Neural crest cell (in vitro differentiated cells): ENCODE data around the gene SLC22A24. TPM values are rescaled to one million over a fixed set of nuclear protein-coding genes. Genes with fewer than 3 reads are reported as not detected.

Source experiments
- DNase-seq: peaks from one replicate; pipeline ENCODE4 v3.0.0; 2021; ENCODE audit warnings: low read depth, mixed read lengths, low spot score
- H3K27ac Mint-ChIP-seq: one replicate; pipeline ENCODE4 v1.8.0; 2021; ENCODE audit warnings: mild to moderate bottlenecking, mixed read lengths; ENCODE audit not compliant: unreplicated experiment
- H3K27me3 Mint-ChIP-seq: 2 replicates; pipeline ENCODE4 v1.8.0; 2021; ENCODE audit warnings: low read depth, mild to moderate bottlenecking, mixed read lengths
- H3K36me3 Mint-ChIP-seq: 2 replicates; pipeline ENCODE4 v1.8.0; 2021; ENCODE audit warnings: low read depth, mild to moderate bottlenecking, mixed read lengths
- H3K4me1 Mint-ChIP-seq: 2 replicates; pipeline ENCODE4 v1.8.0; 2021; ENCODE audit warnings: mixed read lengths
- H3K4me3 Mint-ChIP-seq: one replicate; pipeline ENCODE4 v1.8.0; 2021; ENCODE audit warnings: mild to moderate bottlenecking, mixed read lengths
- H3K9me3 Mint-ChIP-seq: 2 replicates; pipeline ENCODE4 v1.8.0; 2021; ENCODE audit warnings: mixed read lengths
- CTCF ChIP-seq: fragments of 200-600 bp; sonication (generic); conservative IDR thresholded peaks from 2 replicates; pipeline ENCODE4 v1.5.0; 2021; ENCODE audit warnings: antibody characterized with exemption, mild to moderate bottlenecking
- long read RNA-seq: library from polyadenylated mRNA; unstranded; transcript quantifications from one replicate; pipeline ENCODE4 v2.0.0, GENCODE V29; 2020
- total RNA-seq: library from RNA; stranded (reverse); gene quantifications from 2 replicates; pipeline ENCODE4 v1.2.1, GENCODE V29; 2021

The SLC22A24 gene
- not detected in 2 replicates for total RNA-seq
- long read RNA-seq = 0 reads

- Mint-ChIP-seq H3K9me3 (no peaks in the 10 kb centered on the region), H3K27ac (no peak within 1 kb of the TSS), H3K4me1 (no peaks in the 10 kb centered on the region), H3K4me3 (no peak within 1 kb of the TSS), H3K36me3 (no peaks in the 10 kb centered on the region), H3K27me3 (peaks cover 11% of the 10 kb centered on the region)
- TF ChIP-seq CTCF = no peak
- no peak for DNase-seq
Measured at GRCh38 chr11:63144121-63144520, at the start of gene SLC22A24. TSS of gene SLC22A24 (minus strand) at chr11:63144221. CDS start at chr11:63143779, 442 bp downstream.

- Mint-ChIP-seq H3K9me3 (no peaks in the 10 kb centered on the region), H3K27ac (no peak overlapping the region), H3K27me3 (peaks cover 5% of the 10 kb centered on the region), H3K4me3 (no peak overlapping the region), H3K4me1 (peaks cover 17% of the 10 kb centered on the region), H3K36me3 (no peaks in the 10 kb centered on the region)
- DNase-seq = no peak
- TF ChIP-seq CTCF = no peak
Measured at GRCh38 chr11:63180536-63180935, 36.5 kb upstream of the SLC22A24 start.

DNA sequence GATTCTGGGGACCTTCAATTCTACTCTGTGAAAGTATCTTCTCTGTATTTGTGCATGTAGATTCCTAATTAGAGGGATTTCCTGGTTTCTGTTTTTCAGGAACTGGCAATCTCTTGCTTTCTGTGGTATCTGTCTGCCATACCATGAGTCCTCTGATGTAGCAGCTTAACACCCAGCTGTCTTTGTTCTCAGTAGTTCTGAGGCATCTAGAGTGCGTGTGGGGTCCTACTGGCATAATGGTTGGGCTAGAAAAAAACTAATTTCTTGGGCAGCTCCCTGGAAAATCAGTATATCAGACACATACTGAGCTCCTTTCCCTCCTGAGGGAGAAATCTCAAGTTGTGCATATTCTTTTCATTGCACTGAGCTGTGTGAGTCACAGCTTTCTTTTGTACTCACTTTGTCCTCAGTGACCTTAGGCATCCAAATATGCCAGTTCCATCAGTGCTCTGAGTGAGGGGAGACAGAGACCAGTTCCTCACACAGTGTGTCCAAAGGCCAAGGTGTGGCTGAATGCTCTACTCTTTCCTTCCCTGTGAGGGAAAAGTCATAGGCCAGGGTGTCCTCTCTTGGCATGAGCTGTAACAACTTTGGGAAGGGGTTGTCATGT is 35.5 kb upstream of the SLC22A24 start:
- Mint-ChIP-seq H3K27me3 (peaks cover 5% of the 10 kb centered on the region), H3K4me1 (peaks cover 17% of the 10 kb centered on the region), H3K27ac (no peak overlapping the region), H3K36me3 (no peaks in the 10 kb centered on the region), H3K9me3 (no peaks in the 10 kb centered on the region), H3K4me3 (no peak overlapping the region)
- no peak for DNase-seq
- TF ChIP-seq CTCF = no peak

DNA sequence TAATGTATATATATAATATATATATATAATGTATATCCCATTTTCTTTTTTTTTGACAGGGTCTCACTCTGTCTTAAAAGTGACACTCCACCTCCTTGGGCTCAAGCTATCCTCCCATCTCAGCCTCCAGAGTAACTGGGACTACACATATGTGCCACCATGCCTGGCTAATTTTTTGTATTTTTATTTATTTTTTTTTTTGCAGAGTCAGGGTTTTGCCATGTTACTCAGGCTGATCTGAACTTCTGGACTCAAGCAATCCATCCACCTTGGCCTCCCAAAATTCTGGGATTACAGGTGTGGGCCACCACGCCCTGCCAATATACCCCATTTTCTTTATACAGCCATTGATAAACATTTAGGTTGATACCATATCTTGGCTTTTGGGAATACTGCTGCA is 33.9 kb upstream of the SLC22A24 start:
- H3K4me3 Mint-ChIP-seq = no peak overlapping the region
- DNase-seq = no peak
- H3K27ac Mint-ChIP-seq = no peak overlapping the region
- H3K36me3 Mint-ChIP-seq = no peaks in the 10 kb centered on the region
- peaks cover 17% of the 10 kb centered on the region for H3K4me1 Mint-ChIP-seq
- no peak for TF ChIP-seq CTCF
- H3K27me3 Mint-ChIP-seq = peaks cover 3% of the 10 kb centered on the region
- H3K9me3 Mint-ChIP-seq = no peaks in the 10 kb centered on the region

- Mint-ChIP-seq H3K4me3 (no peak overlapping the region), H3K36me3 (no peaks in the 10 kb centered on the region), H3K9me3 (no peaks in the 10 kb centered on the region), H3K27ac (no peak overlapping the region), H3K27me3 (peaks cover 69% of the 10 kb centered on the region), H3K4me1 (no peaks in the 10 kb centered on the region)
- DNase-seq = no peak
- TF ChIP-seq CTCF = no peak
Measured at GRCh38 chr11:63165706-63166310, 21.8 kb upstream of the SLC22A24 start.
